ENCODE measurements around the gene DCN.

DCN gene

GRCh38 chr12:91188778-91189177 lies 6.2 kb upstream of the DCN start:
- in situ Hi-C loops (cut with MboI; ENCODE audit: low sequenced_read_pairs): no loop called here

- in situ Hi-C loops (cut with MboI; ENCODE audit: low sequenced_read_pairs): no loop called here
Observed at GRCh38 chr12:91186156-91186555, 3.5 kb upstream of the DCN start.

GRCh38 chr12:91185421-91185820 lies 2.8 kb upstream of the DCN start:
- in situ Hi-C loops (cut with MboI; ENCODE audit: low sequenced_read_pairs): no loop called here

DNA sequence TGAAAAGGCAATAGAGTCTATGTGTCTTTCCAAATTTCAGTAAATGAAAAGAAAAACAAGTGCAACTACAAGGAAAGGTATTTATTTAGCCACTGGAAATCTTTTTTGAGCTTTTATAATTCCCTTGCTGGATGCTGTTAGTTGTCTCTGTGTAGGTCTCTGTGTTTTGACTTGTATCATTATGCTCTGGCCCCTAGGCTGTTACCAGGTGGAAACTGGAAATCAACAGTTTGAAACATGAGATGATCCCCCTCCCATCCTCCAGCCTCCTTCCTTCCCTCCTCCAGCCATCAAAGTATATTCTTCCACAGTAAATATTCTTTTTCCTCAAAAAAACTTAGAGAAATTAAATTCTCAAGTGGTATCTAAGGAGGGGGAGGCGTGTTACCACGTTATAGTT lies 934 bp upstream of the DCN start:
- in situ Hi-C loops (cut with MboI; ENCODE audit: low sequenced_read_pairs): no loop called here

DNA sequence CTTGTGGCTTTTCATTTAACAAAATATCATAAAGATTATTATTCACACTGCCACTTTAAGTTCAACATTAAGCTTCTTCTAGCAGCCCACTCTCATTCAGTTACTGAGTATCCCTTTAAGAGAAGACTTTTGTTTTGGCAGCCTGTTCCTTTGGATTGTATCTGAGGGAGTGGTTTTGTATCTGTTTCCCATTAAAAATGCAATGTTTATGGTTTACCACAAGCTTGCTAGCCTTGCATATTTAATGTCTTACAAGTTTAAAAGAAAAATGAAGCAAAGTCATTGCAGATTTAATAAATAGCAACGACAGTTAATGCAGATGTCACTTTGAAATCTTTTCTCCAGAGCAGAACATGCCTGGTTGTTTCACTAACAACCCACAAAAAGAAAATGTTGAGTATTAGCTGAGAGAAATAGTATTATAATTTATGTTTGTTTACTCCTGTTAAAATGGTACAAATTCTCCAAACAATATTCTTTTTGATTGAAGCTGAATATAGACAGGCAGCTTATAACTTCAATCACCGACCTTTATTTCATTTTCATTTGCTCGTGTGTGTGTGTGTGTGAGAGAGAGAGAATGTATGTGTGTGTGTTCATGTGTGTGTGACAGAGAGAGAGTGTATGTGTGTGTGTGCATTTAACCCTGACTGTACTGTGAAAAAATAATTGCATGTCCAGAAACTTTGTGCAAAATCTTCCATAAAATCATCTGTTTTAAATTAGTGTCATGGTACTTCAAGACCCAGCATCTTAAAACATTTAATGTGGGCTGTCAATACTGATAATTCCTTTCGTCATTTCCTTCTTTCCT lies 1.8 kb downstream of the DCN start:
- in situ Hi-C loops (cut with MboI; ENCODE audit: low sequenced_read_pairs): no loop called here

DNA sequence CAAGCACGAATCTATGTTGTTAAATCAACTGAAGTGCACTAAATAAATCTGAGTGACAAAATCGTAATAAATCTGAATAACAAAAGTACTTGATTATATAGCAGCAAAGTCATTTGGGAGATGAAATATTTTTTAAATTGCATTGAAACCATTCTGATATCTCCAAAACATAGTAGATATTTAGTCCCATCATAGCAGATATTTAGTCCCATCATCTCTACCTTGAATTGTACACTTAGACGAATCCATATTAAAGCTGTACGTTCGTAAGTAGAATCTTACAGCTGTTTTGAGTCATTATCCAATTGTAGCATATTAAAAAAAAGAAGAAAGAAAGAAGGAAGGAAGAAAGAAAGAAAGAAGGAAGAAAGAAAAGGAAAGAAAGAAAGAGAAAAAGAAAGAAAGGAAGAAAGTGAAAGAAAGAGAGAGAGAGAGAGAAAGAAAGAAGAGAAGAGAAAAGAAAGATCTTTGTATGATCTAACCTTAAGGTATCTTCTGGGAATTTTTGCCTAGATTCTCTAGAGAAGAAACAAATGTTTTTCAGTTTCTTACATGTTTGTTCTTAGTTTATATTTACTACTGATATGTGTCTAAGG lies 2.6 kb downstream of the DCN start:
- in situ Hi-C loops (cut with MboI; ENCODE audit: low sequenced_read_pairs): no loop called here

DNA sequence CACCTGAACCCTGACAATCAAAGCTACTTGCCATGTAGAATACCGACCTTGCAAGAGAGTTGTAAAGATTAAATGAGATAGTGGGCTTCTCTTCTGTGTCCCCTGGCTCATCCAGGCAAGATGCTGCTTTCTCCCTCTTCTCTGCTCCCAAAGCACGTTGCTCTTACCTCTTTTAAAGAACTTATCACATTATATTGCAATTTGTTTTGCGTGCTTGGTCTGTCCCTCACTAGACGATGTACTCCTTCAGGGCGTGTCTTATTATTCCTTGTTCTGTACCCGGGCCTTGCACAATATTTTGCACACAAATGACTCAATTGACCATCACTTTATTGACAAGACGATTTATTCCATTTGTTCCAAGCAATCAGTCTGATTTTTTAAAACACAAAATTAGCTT lies 3.3 kb downstream of the DCN start:
- in situ Hi-C loops (cut with MboI; ENCODE audit: low sequenced_read_pairs): no loop called here

DNA sequence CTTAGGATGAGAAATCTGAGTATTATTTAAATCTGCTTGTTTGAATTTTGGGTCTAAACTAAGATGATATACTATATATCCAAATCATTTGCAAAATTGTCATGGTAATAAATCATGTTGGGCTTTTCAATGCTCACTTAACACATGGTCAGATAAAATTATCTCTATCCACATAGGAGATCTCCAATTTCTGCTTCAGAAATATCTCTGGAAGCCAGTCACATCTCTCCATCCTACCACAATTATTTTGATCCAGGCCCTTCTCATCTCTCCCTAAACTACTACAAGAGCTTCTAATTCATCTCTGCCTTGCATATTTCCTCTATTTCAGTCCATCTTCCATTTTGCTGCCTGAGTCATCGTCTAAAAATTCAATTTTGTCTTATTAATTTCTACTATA lies 3.8 kb downstream of the DCN start:
- in situ Hi-C loops (cut with MboI; ENCODE audit: low sequenced_read_pairs): no loop called here

DNA sequence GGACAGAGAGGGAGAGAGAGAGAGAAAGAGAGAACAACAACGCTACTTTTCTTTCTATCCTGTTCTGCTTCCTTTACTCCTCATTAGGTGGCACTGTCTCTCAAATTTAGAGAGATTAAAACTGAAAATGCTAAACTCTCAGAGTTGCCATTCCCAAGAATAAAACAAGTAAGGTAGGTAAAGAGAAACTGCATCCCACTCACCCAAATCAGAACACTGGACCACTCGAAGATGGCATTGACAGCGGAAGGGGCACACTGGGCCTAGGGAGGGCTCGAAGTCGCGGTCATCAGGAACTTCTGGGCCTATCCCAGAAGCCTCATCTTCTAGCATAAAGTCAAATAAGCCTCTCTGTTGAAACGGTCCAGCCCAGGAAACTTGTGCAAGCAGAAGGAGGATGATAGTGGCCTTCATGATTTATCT lies 4.5 kb downstream of the DCN start:
- in situ Hi-C loops (cut with MboI; ENCODE audit: low sequenced_read_pairs): no loop called here

GRCh38 chr12:91177381-91177780 lies 5.2 kb downstream of the DCN start:
- in situ Hi-C loops (cut with MboI; ENCODE audit: low sequenced_read_pairs): no loop called here

DNA sequence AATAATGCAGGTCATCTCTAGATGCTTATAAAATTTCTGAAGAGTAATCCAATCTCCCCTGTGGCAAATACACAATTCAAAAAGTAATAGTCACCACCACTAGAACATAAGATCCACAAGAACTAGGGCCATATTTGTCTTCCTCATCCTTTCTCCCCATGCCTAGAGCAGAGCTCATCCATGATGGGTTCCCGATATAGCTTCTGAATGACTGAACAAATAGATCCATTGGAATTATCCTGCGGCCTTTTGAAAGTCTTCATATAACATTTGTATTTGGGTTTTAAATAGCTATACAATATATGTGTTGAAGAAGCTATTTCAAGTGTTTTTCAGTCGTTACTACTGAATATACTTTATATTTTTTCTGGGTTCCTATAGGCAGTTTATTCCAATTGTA lies 5.7 kb downstream of the DCN start:
- in situ Hi-C loops (cut with MboI; ENCODE audit: low sequenced_read_pairs): no loop called here

GRCh38 chr12:91176358-91176757 lies 6.3 kb downstream of the DCN start:
- in situ Hi-C loops (cut with MboI; ENCODE audit: low sequenced_read_pairs): no loop called here

GRCh38 chr12:91173124-91173523 lies 9.5 kb downstream of the DCN start:
- in situ Hi-C loops (cut with MboI; ENCODE audit: low sequenced_read_pairs): no loop called here

GRCh38 chr12:91172096-91172495 lies 10.5 kb downstream of the DCN start:
- in situ Hi-C loops (cut with MboI; ENCODE audit: low sequenced_read_pairs): no loop called here

- in situ Hi-C loops (cut with MboI; ENCODE audit: low sequenced_read_pairs): no loop called here
Observed at GRCh38 chr12:91171476-91171875, 11.1 kb downstream of the DCN start.

DNA sequence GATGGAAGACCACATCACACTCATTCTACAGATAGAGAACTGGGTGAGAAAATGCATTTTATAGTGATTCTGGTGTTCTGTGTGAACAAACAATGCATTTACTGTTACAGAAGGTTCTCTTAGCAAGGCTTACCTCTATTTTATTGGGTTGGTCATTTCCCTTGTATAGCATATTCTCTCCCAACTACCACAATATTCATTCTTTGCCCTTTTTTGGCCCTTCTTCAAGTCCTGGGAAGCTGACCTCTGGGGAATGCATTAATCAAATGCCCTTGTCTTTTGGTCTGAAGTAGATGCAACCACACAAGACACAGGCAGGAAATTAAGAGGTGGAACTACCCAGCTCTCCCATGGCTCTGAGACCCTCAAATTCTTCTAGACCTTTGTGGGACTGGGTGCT lies 19.5 kb downstream of the DCN start:
- in situ Hi-C loops (cut with MboI; ENCODE audit: low sequenced_read_pairs): no loop called here

DNA sequence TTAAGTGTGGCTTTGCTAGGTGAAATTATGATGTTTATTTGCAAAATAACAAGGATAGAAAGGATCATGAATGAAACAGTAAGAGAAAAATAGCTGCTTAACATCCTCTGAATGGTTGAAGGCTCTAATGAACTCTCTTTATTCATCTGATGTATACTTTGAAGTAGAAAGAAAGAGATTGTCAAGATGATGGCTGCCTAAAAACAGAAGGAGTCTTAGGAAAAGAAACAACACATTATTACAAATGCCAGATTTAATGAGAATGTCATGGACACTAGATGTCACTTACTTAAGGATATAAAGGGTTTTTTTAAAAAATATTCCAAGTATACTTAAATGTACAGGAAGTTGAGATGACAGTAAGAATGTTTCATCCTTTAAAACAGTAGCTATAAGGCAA lies 21.6 kb downstream of the DCN start:
- in situ Hi-C loops (cut with MboI; ENCODE audit: low sequenced_read_pairs): no loop called here

DNA sequence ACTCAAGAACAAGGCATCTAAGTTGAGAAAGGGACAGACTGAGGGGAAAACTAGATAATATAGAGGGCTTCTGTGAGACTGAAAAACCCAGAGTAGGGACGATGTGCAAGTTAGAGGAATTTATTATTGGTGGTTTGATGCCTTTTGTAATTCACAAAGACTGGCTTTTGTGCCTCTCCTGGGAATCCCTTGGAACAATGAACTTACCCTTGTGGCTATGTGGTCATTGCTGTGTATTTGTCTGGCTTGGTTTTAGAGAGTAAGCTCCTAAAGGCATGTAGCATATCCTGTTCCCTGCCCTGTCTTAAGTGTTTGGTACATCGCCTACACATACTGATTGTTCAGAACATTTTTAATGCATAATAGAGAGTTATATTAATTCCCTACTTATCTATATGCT lies 26.6 kb downstream of the DCN start:
- in situ Hi-C loops (cut with MboI; ENCODE audit: low sequenced_read_pairs): no loop called here

DNA sequence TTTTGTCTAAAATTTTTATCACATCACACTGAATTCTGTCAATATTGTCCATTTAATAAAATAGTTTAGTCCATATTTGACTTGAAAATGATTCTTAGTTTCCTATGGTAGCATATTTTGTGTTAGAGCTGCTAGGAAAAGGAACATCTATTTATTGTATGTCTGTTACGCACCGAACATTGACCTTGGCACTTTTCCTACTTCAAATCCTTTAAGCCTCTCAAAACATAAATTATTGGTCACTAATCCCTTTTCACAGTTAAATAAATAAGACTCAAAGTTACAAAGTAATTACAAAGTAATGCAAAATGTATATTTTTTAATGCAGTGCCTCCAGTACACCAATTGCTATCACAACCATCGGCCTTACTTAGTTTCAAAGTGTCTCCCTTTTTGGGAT lies 28.5 kb downstream of the DCN start:
- in situ Hi-C loops (cut with MboI; ENCODE audit: low sequenced_read_pairs): no loop called here

GRCh38 chr12:91144053-91144452 lies 38.6 kb downstream of the DCN start:
- in situ Hi-C loops (cut with MboI; ENCODE audit: low sequenced_read_pairs): no loop called here

DNA sequence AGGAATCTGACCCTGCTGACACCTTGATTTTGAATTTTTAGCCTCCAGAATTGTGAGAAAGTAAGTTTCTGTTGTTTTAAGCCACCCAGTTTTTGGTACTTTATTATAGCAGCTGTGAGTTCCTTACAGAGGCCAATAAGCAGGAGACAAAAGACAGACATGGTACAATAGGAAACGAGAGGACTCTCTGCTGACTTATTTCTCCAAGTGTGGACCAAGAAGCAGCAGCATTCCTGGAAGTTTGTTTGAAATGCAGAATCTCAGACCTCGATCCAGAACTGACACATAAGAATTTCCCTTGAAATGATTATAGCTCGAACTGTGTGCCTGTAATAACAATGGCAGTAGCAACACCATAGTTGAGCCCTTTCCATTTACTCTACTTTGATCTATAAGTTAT lies 39.4 kb downstream of the DCN start:
- in situ Hi-C loops (cut with MboI; ENCODE audit: low sequenced_read_pairs): no loop called here

GRCh38 chr12:91142221-91142631 lies 40.4 kb downstream of the DCN start:
- in situ Hi-C loops (cut with MboI; ENCODE audit: low sequenced_read_pairs): no loop called here

Data from HL-60/S4 treated with phorbol 12-myristate 13-acetate at 8.2 ng/mL for 4 days and 3 days (cell line).